HUES48 (cell line): Measurements from ENCODE around the gene FKBP5.
"Not testable (repeated sequence)": the region's sequence is repeated elsewhere in the genome, so short reads cannot be mapped to it uniquely, and the experiment has no call there.

ENCODE experiments used
- H3K27ac ChIP-seq: one replicate; pipeline ENCODE4 v1.7.0; 2013; ENCODE audit warnings: low read depth, low read length, inconsistent platforms
- H3K27me3 ChIP-seq: 2 replicates; pipeline ENCODE4 v1.6.1; 2013; ENCODE audit warnings: mild to moderate bottlenecking, low read length; ENCODE audit not compliant: control insufficient read depth, insufficient read depth
- H3K36me3 ChIP-seq: 2 replicates; pipeline ENCODE4 v1.6.1; 2013; ENCODE audit warnings: low read length; ENCODE audit not compliant: control insufficient read depth, insufficient read depth
- H3K4me1 ChIP-seq: 2 replicates; pipeline ENCODE4 v1.6.1; 2013; ENCODE audit warnings: mild to moderate bottlenecking, low read length; ENCODE audit not compliant: control insufficient read depth, insufficient read depth
- H3K4me3 ChIP-seq: 2 replicates; pipeline ENCODE4 v1.5.1; 2013; ENCODE audit warnings: mild to moderate bottlenecking, low read depth, low read length
- H3K9ac ChIP-seq: 2 replicates; pipeline ENCODE4 v1.6.1; 2013; ENCODE audit warnings: mild to moderate bottlenecking, low read depth, low read length, moderate library complexity
- H3K9me3 ChIP-seq: 2 replicates; pipeline ENCODE4 v1.6.1; 2013; ENCODE audit warnings: low read length; ENCODE audit not compliant: control insufficient read depth, insufficient read depth

FKBP5 gene

DNA sequence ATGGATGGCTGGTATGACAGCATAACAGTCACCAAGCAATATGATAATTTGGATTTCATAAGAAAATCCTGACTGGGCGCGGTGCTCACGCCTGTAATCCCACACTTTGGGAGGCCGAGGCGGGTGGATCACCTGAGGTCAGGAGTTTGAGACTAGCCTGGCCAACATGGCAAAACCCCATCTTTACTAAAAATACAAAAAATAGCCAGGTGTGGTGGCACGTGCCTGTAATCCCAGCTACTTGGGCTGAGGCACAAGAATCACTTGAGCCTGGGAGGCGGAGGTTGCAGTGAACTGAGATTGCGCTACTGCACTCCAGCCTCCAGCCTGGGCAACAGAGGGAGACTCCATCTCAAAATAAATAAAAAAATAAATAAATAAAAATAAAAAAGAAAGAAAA lies 90.1 kb downstream of the FKBP5 start:
- not testable (repeated sequence) for H3K27ac ChIP-seq, H3K9ac ChIP-seq, H3K9me3 ChIP-seq, H3K4me3 ChIP-seq, H3K27me3 ChIP-seq
- peaks cover 14% of the 10 kb centered on the region; the same call in 1 of the 2 replicates for H3K36me3 ChIP-seq
- H3K4me1 ChIP-seq, result peaks cover 25% of the 10 kb centered on the region

DNA sequence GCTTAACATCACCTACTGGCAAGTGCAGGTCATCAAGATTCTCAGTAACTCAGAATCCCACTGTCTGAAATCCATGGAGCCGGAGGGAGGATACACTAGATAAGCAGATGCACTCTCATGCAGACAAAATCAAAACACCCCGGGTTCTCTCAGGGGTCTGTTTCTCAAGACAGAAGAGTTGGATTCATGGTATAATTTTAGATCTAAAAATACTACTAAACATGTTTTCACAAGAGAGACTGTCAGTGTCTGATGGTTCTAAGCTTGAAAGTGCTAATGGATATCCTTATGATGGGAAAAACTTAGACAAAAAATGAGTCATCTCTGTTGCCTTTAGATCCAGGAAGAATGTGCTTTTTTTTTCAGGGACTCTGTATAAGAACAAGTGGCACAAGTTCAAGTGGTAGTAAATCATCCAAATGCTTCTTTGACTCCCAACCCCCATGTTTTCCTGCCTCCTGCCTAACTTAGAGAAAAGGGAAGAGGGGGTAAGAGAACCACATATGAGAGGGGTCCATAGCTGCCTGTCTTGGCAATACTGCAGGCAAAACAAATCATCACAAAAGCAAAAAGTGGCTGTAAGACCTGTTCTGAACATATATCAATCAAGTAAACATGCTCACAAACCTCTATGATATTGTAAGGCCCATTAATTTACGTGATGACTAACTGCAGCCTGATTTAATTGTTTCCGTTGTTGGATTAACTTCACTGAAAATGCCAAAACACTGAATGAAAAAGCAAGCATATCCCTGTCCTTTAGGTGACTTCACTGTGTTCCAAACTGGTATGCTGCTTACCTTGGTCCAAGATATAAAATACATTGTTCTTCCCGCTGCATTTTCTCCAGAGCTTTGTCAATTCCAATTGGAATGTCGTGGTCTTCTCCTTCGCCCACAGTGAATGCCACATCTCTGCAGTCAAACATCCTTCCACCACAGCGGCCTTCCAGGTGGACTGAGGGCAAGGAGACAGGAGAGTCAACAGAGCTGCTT lies 92.0 kb downstream of the FKBP5 start:
- Histone ChIP-seq H3K4me3 (no peak overlapping the region), H3K4me1 (peaks cover 13% of the 10 kb centered on the region), H3K36me3 (peaks cover 14% of the 10 kb centered on the region; the same call in 1 of the 2 replicates), H3K9me3 (no peaks in the 10 kb centered on the region), H3K27me3 (no peaks in the 10 kb centered on the region), H3K27ac (no peak overlapping the region), H3K9ac (no peak overlapping the region)

DNA sequence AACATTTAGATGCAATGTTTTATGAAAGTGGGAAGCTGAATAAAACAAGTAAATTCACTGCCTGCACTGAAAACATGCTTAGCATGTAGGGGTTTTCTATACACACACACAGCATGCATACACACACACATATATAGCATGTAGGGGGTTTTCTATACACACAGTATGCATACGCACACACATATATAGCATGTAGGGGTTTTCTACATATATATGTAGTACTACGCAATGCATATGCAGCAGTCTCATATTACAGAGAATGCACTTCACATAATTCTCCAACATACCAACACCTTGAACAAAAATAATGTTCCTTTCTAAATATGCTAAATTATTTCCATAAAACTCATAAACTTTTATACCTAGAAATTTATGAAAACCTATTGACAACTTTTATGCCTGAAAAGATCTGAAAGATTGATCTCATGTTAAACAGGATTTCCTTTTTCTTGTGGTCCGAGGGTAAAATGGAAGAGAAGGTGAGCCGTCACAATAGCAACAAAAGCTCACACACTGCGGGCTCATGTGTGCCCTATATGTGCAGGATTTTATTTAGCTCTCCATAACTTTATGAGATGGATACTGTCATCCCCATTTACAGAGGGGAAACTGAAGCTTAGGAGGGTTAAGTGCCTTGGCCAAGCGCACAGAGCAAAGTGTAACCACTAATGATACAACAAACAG lies 94.1 kb downstream of the FKBP5 start:
- H3K4me1 ChIP-seq, result no peaks in the 10 kb centered on the region
- H3K4me3 ChIP-seq, result no peak overlapping the region
- H3K9me3 ChIP-seq, result no peaks in the 10 kb centered on the region
- H3K27ac ChIP-seq, result no peak overlapping the region
- H3K9ac ChIP-seq, result no peak overlapping the region
- no peaks in the 10 kb centered on the region for H3K27me3 ChIP-seq
- H3K36me3 ChIP-seq, result peaks cover 17% of the 10 kb centered on the region; the same call in 1 of the 2 replicates

GRCh38 chr6:35592178-35592577 lies 96.5 kb downstream of the FKBP5 start:
- Histone ChIP-seq H3K9me3 (no peaks in the 10 kb centered on the region), H3K27ac (no peak overlapping the region), H3K27me3 (no peaks in the 10 kb centered on the region), H3K4me3 (no peak overlapping the region), H3K9ac (no peak overlapping the region), H3K36me3 (peaks cover 21% of the 10 kb centered on the region; the same call in 1 of the 2 replicates), H3K4me1 (no peaks in the 10 kb centered on the region)

DNA sequence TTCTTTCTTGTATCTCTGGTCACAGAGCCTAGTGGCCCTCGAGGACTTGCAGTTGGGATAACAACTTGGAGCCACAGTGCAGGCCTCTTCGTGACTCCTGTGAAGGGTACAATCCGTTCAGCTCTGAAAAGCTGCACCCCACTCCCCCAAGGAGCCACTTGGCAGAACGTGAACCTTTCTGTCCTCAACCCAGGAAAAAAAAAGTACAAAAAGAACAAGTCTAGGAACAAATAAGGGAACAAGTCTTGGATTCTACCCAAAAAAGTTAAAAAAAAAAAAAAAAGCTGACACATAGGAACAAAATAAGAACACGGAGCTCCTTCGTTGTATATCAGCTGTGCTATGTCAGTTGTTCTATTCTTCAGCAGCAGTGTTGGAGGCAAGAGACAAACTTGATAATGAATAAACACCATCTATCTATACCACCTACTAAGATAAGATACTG lies 98.1 kb downstream of the FKBP5 start:
- H3K4me1 ChIP-seq, result no peaks in the 10 kb centered on the region
- peaks cover 19% of the 10 kb centered on the region; the same call in 1 of the 2 replicates for H3K36me3 ChIP-seq
- no peak overlapping the region for H3K27ac ChIP-seq

DNA sequence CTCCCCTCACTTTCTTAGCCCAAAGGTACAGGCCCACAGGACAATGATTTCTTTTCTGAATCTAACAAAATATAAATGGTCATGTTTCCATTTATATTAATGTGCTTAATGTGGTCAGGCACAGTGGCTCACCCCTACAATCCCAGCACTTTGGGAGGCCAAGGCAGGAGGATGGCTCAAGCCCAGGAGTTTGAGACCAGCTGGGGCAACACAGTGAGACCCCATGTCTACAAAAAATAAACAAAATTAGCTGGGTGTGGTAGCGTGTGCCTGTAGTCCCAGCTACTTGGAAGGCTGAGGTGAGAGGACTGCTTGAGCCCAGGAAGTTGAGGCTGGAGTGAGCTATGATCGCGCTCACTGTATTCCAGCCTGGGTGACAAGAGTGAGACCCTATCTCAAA lies 98.8 kb downstream of the FKBP5 start:
- Histone ChIP-seq H3K9ac (no peak overlapping the region), H3K27me3 (no peaks in the 10 kb centered on the region), H3K36me3 (peaks cover 19% of the 10 kb centered on the region; the same call in 1 of the 2 replicates), H3K4me3 (no peak overlapping the region), H3K4me1 (no peaks in the 10 kb centered on the region), H3K27ac (no peak overlapping the region), H3K9me3 (no peaks in the 10 kb centered on the region)

More for the DNA sequence above, 98.1 kb downstream of the FKBP5 start:
- no peak overlapping the region for H3K9ac ChIP-seq
- H3K27me3 ChIP-seq, result no peaks in the 10 kb centered on the region
- no peak overlapping the region for H3K4me3 ChIP-seq
- no peaks in the 10 kb centered on the region for H3K9me3 ChIP-seq

- Histone ChIP-seq H3K36me3 (peaks cover 16% of the 10 kb centered on the region; the same call in 1 of the 2 replicates), H3K4me1 (no peaks in the 10 kb centered on the region), H3K27me3 (no peaks in the 10 kb centered on the region), H3K9me3 (no peaks in the 10 kb centered on the region), H3K9ac (no peak overlapping the region), H3K27ac (no peak overlapping the region), H3K4me3 (no peak overlapping the region)
Measured at GRCh38 chr6:35589201-35589739, 99.4 kb downstream of the FKBP5 start.

DNA sequence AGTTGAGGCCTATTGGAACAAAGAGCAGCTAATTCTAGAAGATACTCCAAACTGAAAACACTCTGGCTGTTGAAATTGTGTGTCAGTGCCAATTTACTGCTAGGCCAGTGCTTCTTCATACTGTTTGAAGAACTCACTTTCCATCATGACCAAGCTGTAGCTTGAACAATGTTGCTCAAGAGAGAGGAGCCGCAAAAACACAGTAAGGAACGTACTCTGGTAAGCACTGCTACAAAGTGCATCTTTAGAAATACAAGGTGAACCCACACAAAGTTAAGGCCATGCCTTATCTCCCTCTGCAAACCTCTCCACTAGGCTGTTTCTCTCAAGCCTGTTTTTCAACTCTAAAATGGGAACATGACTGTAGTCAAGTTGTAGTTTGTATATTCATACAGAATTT lies 101.5 kb downstream of the FKBP5 start:
- H3K9ac ChIP-seq, result no peak overlapping the region
- no peaks in the 10 kb centered on the region for H3K27me3 ChIP-seq
- no peaks in the 10 kb centered on the region for H3K9me3 ChIP-seq
- H3K36me3 ChIP-seq, result peaks cover 16% of the 10 kb centered on the region; the same call in 1 of the 2 replicates
- no peaks in the 10 kb centered on the region for H3K4me1 ChIP-seq
- no peak overlapping the region for H3K27ac ChIP-seq
- H3K4me3 ChIP-seq, result no peak overlapping the region

- Histone ChIP-seq H3K4me1 (no peaks in the 10 kb centered on the region), H3K27ac (no peak overlapping the region), H3K9me3 (no peaks in the 10 kb centered on the region), H3K9ac (no peak overlapping the region), H3K36me3 (peaks cover 16% of the 10 kb centered on the region; the same call in 1 of the 2 replicates), H3K4me3 (no peak overlapping the region), H3K27me3 (no peaks in the 10 kb centered on the region)
Measured at GRCh38 chr6:35586542-35586941, 102.2 kb downstream of the FKBP5 start.

- no peaks in the 10 kb centered on the region for H3K27me3 ChIP-seq
- no peak overlapping the region for H3K9ac ChIP-seq
- H3K4me3 ChIP-seq, result no peak overlapping the region
- peaks cover 16% of the 10 kb centered on the region; the same call in 1 of the 2 replicates for H3K36me3 ChIP-seq
- no peak overlapping the region for H3K27ac ChIP-seq
- no peaks in the 10 kb centered on the region for H3K4me1 ChIP-seq
- no peaks in the 10 kb centered on the region for H3K9me3 ChIP-seq
Measured at GRCh38 chr6:35585658-35586057, 103.1 kb downstream of the FKBP5 start.
